ENCODE results near the gene ZDHHC14. TPM values are rescaled to one million over a fixed set of nuclear protein-coding genes. Genes with fewer than 3 reads are reported as not detected.
A peak's percentile ranks its signal among the peaks of the same experiment; 100 is the strongest.

ZDHHC14 gene
- total RNA-seq, 4 donors from 2014 or later: 7.1 to 11.4 (median 9.8) TPM

GRCh38 chr6:157721830-157722229 is 340.8 kb downstream of the ZDHHC14 start:
- Histone ChIP-seq H3K27ac (replicated peaks in 1 of 4) (no peak overlapping the region), H3K9me3 (peaks cover 0 to 14% (median 10%) of the 10 kb centered on the region in 4 donors), H3K36me3 (no peaks in the 10 kb centered on the region), H3K27me3 (no peaks in the 10 kb centered on the region), H3K4me3 (no peak overlapping the region), H3K4me1 (peaks cover 8 to 18% (median 12%) of the 10 kb centered on the region in 4 donors)
- DNase-seq (ENCODE audit: extremely low spot score): no peak
- WGBS: 86% methylated on average over 8 of the region's 8 CpGs
- TF ChIP-seq EP300 (IDR thresholded peaks at IDR 0.05): no peak
- no peak for TF ChIP-seq POLR2A (IDR thresholded peaks at IDR 0.05; ENCODE audit: low read depth)
- no peak for TF ChIP-seq CTCF (IDR thresholded peaks at IDR 0.05)
- no peak for TF ChIP-seq POLR2AphosphoS5 (IDR thresholded peaks at IDR 0.05)
- intact Hi-C loops (cut with DNase I): no loop called here

GRCh38 chr6:157723376-157723775 is 342.4 kb downstream of the ZDHHC14 start:
- DNase-seq (ENCODE audit: extremely low spot score): no peak
- Histone ChIP-seq H3K27me3 (no peaks in the 10 kb centered on the region), H3K27ac (replicated peaks in 1 of 4) (no peak overlapping the region), H3K4me3 (no peak overlapping the region), H3K4me1 (peaks cover 8 to 25% (median 16%) of the 10 kb centered on the region in 4 donors), H3K36me3 (no peaks in the 10 kb centered on the region), H3K9me3 (peaks cover 0 to 14% (median 10%) of the 10 kb centered on the region in 4 donors)
- intact Hi-C loops (cut with DNase I): no loop called here
- 79% methylated on average over 4 of the region's 4 CpGs for WGBS
- TF ChIP-seq EP300 (IDR thresholded peaks at IDR 0.05) (no peak), POLR2A (IDR thresholded peaks at IDR 0.05; ENCODE audit: low read depth) (no peak), CTCF (IDR thresholded peaks at IDR 0.05) (no peak), POLR2AphosphoS5 (IDR thresholded peaks at IDR 0.05) (no peak)

GRCh38 chr6:157724138-157724820 is 343.3 kb downstream of the ZDHHC14 start:
- Histone ChIP-seq H3K9me3 (peaks cover 0 to 14% (median 10%) of the 10 kb centered on the region in 4 donors), H3K4me1 (peaks cover 0 to 20% (median 10%) of the 10 kb centered on the region in 4 donors), H3K4me3 (no peak overlapping the region), H3K36me3 (no peaks in the 10 kb centered on the region), H3K27me3 (no peaks in the 10 kb centered on the region), H3K27ac (replicated peaks in 1 of 4) (no peak overlapping the region)
- intact Hi-C loops (cut with DNase I): no loop called here
- WGBS: 93% methylated on average over 5 of the region's 5 CpGs
- DNase-seq (ENCODE audit: extremely low spot score): no peak
- TF ChIP-seq POLR2AphosphoS5 (IDR thresholded peaks at IDR 0.05): no peak
- no peak for TF ChIP-seq POLR2A (IDR thresholded peaks at IDR 0.05; ENCODE audit: low read depth)
- TF ChIP-seq CTCF (IDR thresholded peaks at IDR 0.05): no peak
- no peak for TF ChIP-seq EP300 (IDR thresholded peaks at IDR 0.05)

- intact Hi-C loops (cut with DNase I): no loop called here
- H3K27me3 ChIP-seq: no peaks in the 10 kb centered on the region
- peak overlapping the region in 2 of 4 donors; percentile 26 to 28 for H3K27ac ChIP-seq (replicated peaks in 1 of 4)
- peaks cover 0 to 16% (median 6%) of the 10 kb centered on the region in 4 donors for H3K4me1 ChIP-seq
- H3K9me3 ChIP-seq: peaks cover 0 to 14% (median 10%) of the 10 kb centered on the region in 4 donors
- DNase-seq (ENCODE audit: extremely low spot score): no peak
- 86% methylated on average over 10 of the region's 10 CpGs for WGBS
- no peak for TF ChIP-seq CTCF (IDR thresholded peaks at IDR 0.05)
- no peak for TF ChIP-seq POLR2AphosphoS5 (IDR thresholded peaks at IDR 0.05)
- TF ChIP-seq POLR2A (IDR thresholded peaks at IDR 0.05; ENCODE audit: low read depth): no peak
- TF ChIP-seq EP300 (IDR thresholded peaks at IDR 0.05): no peak
- H3K4me3 ChIP-seq: no peak overlapping the region
- no peaks in the 10 kb centered on the region for H3K36me3 ChIP-seq
These were observed 344.2 kb downstream of the ZDHHC14 start for GRCh38 chr6:157724960-157725741.
